Measurements from ENCODE around the gene SUCNR1. TPM values are rescaled to one million over a fixed set of nuclear protein-coding genes. Genes with fewer than 3 reads are reported as not detected.
"Not testable (repeated sequence)": the region's sequence is repeated elsewhere in the genome, so short reads cannot be mapped to it uniquely, and the experiment has no call there.

Gene SUCNR1
- total RNA-seq, 3 donors from 2014 or later, result 0.33 to 1.6 (median 1.3) TPM

DNA sequence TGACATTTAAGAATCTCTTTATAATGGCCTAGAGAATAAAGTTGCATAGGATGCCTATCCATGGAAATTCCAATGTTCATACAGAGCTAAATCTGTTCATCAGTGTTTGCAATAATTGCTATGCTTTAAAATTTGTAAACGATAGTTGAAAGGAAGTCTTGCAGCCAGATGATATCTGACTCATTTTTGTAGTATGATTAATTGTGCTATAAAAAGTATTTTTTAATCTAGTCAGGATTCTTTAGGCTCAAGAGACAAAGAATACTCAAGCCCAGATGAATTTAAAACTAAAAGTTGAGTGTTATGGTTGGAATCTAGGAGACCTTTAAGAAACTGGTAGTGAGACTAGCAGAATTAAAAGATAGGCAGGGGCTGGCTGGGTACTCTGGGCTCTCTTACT lies 50.5 kb downstream of the SUCNR1 start:
- H3K27me3 ChIP-seq, result no peaks in the 10 kb centered on the region
- H3K4me3 ChIP-seq, result peak overlapping the region in 1 of 3 donors; percentile 41
- TF ChIP-seq, protein P1, sequence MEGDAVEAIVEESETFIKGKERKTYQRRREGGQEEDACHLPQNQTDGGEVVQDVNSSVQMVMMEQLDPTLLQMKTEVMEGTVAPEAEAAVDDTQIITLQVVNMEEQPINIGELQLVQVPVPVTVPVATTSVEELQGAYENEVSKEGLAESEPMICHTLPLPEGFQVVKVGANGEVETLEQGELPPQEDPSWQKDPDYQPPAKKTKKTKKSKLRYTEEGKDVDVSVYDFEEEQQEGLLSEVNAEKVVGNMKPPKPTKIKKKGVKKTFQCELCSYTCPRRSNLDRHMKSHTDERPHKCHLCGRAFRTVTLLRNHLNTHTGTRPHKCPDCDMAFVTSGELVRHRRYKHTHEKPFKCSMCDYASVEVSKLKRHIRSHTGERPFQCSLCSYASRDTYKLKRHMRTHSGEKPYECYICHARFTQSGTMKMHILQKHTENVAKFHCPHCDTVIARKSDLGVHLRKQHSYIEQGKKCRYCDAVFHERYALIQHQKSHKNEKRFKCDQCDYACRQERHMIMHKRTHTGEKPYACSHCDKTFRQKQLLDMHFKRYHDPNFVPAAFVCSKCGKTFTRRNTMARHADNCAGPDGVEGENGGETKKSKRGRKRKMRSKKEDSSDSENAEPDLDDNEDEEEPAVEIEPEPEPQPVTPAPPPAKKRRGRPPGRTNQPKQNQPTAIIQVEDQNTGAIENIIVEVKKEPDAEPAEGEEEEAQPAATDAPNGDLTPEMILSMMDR (IDR thresholded peaks at IDR 0.05), result no peak
- TF ChIP-seq POLR2A (IDR thresholded peaks at IDR 0.05) (no peak), POLR2AphosphoS5 (IDR thresholded peaks at IDR 0.05) (no peak)
- no peak for DNase-seq (ENCODE audit: low spot score in 2 of 2)
- H3K27ac ChIP-seq, result no peak overlapping the region
- H3K36me3 ChIP-seq, result no peaks in the 10 kb centered on the region
- no peaks in the 10 kb centered on the region for H3K4me1 ChIP-seq
- H3K9me3 ChIP-seq, result no peaks in the 10 kb centered on the region
- intact Hi-C loops (cut with DNase I; ENCODE audit: low total_unique reads), result no loop called here

DNA sequence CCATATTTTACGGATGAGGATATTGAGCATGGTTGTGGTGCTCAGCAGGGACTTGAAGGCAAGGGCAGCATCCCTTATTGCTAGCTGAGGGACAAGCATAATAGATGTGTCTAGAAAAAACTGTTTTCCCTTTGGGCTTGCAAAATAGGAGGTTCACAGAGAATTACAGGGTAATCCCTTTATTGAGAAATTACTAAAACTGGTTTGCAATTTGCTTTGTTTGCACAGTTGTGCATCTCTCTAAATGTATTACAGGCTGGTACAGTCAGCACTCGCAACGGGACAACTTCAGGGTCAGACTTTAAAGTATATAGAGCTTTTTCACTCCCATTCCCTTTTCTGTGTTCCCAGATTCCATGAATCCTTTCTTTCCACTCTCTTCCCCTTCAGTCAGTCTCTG lies 51.3 kb downstream of the SUCNR1 start:
- Histone ChIP-seq H3K4me3 (peak overlapping the region in 2 of 3 donors; percentile 38 to 41), H3K27ac (peak overlapping the region; percentile 14 to 61), H3K27me3 (no peaks in the 10 kb centered on the region), H3K4me1 (no peaks in the 10 kb centered on the region), H3K36me3 (no peaks in the 10 kb centered on the region), H3K9me3 (no peaks in the 10 kb centered on the region)
- intact Hi-C loops (cut with DNase I; ENCODE audit: low total_unique reads), result no loop called here
- TF ChIP-seq, protein P1 (IDR thresholded peaks at IDR 0.05), result no peak
- TF ChIP-seq POLR2AphosphoS5 (IDR thresholded peaks at IDR 0.05) (no peak), POLR2A (IDR thresholded peaks at IDR 0.05) (no peak)
- no peak for DNase-seq (ENCODE audit: low spot score in 2 of 2)

DNA sequence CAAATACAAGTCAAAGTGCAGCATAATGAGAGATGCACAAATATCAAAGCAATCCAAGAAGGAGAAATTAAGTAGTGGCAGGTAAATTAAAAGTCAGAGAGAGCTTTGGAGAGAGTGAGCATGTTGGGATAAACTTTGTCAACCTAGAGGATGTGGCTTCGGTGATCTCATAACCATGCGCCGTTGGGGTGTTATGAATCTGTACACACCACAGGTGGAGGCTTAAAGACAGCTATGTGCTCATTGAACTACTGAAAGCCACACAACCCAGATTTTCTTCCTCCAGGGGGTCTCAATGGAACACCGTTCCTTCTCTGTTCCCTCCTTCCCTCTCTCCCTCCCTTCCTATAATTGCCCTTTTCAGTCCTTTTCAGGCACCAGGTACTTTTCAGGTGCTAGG lies 52.0 kb downstream of the SUCNR1 start:
- intact Hi-C loops (cut with DNase I; ENCODE audit: low total_unique reads), result no loop called here
- Histone ChIP-seq H3K27ac (peak overlapping the region; percentile 14 to 61), H3K36me3 (no peaks in the 10 kb centered on the region), H3K9me3 (no peaks in the 10 kb centered on the region), H3K4me1 (no peaks in the 10 kb centered on the region), H3K27me3 (no peaks in the 10 kb centered on the region), H3K4me3 (peak overlapping the region in 2 of 3 donors; percentile 38 to 41)
- no peak for DNase-seq (ENCODE audit: low spot score in 2 of 2)
- TF ChIP-seq POLR2AphosphoS5 (IDR thresholded peaks at IDR 0.05), result no peak
- no peak for TF ChIP-seq POLR2A (IDR thresholded peaks at IDR 0.05)
- TF ChIP-seq, protein P1 (IDR thresholded peaks at IDR 0.05), result no peak

- Histone ChIP-seq H3K27me3 (no peaks in the 10 kb centered on the region), H3K27ac (peak overlapping the region in 1 of 2 donors; percentile 61), H3K36me3 (no peaks in the 10 kb centered on the region), H3K4me1 (no peaks in the 10 kb centered on the region), H3K9me3 (no peaks in the 10 kb centered on the region), H3K4me3 (peak overlapping the region in 2 of 3 donors; percentile 41 to 60)
- TF ChIP-seq POLR2A (IDR thresholded peaks at IDR 0.05) (no peak), POLR2AphosphoS5 (IDR thresholded peaks at IDR 0.05) (no peak)
- TF ChIP-seq, protein P1 (IDR thresholded peaks at IDR 0.05), result no peak
- intact Hi-C loops (cut with DNase I; ENCODE audit: low total_unique reads), result no loop called here
- DNase-seq (ENCODE audit: low spot score in 2 of 2), result no peak
Measured at GRCh38 chr3:151925876-151926275, 52.4 kb downstream of the SUCNR1 start.

DNA sequence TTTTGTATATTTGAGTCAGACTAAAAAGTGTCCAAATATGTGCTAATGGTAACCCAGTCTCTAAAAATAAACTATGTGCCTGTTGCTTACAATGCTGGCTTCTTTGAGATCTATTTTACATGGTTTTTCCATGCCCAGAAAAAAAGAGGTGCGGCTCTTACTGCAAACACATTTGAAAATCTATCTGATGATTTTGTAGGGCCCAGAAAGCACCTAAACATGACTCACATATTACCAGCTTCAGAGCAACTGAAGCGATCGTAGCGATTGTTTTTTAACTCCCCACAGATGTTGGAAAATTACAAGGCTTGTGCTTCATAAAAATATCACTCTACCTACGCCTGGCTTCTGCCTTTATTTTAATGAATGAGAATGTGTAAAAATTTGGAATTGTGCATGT lies 53.5 kb downstream of the SUCNR1 start:
- H3K27ac ChIP-seq, result peak overlapping the region; percentile 35 to 76
- H3K36me3 ChIP-seq, result no peaks in the 10 kb centered on the region
- H3K27me3 ChIP-seq, result no peaks in the 10 kb centered on the region
- TF ChIP-seq POLR2A (IDR thresholded peaks at IDR 0.05) (no peak), POLR2AphosphoS5 (IDR thresholded peaks at IDR 0.05) (no peak)
- TF ChIP-seq, protein P1 (IDR thresholded peaks at IDR 0.05), result no peak
- peak overlapping the region in 2 of 3 donors; percentile 41 to 60 for H3K4me3 ChIP-seq
- H3K4me1 ChIP-seq, result no peaks in the 10 kb centered on the region
- intact Hi-C loops (cut with DNase I; ENCODE audit: low total_unique reads), result no loop called here
- no peak for DNase-seq (ENCODE audit: low spot score in 2 of 2)
- no peaks in the 10 kb centered on the region for H3K9me3 ChIP-seq

DNA sequence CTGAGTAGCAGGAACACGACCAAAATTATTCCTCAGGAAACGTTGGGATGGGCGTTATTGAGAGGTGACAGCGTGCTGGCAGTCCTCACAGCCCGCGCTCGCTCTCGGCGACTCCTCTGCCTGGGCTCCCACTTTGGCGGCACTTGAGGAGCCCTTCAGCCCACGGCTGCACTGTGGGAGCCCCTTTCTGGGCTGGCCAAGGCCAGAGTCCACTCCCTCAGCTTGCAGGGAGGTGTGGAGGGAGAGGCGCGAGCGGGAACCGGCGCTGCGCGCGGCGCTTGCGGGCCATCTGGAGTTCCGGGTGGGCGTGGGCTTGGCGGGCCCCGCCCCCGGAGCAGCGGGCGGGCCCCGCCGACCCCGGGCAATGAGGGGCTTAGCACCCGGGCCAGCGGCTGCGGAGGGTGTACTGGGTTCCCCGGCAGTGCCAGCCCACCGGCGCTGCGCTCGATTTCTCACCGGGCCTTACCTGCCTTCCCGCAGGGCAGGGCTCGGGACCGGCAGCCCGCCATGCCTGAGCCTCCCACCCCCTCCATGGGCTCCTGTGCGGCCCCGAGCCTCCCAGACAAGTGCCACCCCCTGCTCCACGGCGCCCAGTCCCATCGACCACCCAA lies 54.6 kb downstream of the SUCNR1 start:
- H3K27me3 ChIP-seq; intact Hi-C loops (cut with DNase I; ENCODE audit: low total_unique reads); DNase-seq (ENCODE audit: low spot score in 2 of 2); H3K9me3 ChIP-seq; H3K36me3 ChIP-seq; H3K4me1 ChIP-seq: not testable (repeated sequence)
- Histone ChIP-seq H3K27ac (peak overlapping the region; percentile 56 to 85), H3K4me3 (peak overlapping the region in 2 of 3 donors; percentile 41 to 60)
